ENCODE measurements around the gene MSL3. TPM values are rescaled to one million over a fixed set of nuclear protein-coding genes. Genes with fewer than 3 reads are reported as not detected.

Gene MSL3
- total and polyA plus RNA-seq, 2 of the 8 experiments (the other 6 are each of a cell fraction or from before 2014, with no cell fraction given) = 10.6 to 12.3 TPM

- no peak overlapping the region for H3K14ac ChIP-seq (ENCODE audit: insufficient read length)
- H3K27ac ChIP-seq (ENCODE audit: low read depth, low read length) = no peak overlapping the region
- no peak overlapping the region for H4K91ac ChIP-seq (replicated peaks; ENCODE audit: insufficient read length, low read length)
- no peak overlapping the region for H3K56ac ChIP-seq (replicated peaks; ENCODE audit: insufficient read length, low read depth, low read length)
- H4K20me1 ChIP-seq (replicated peaks in 1 of 2; ENCODE audit: control insufficient read depth in 1 of 2, insufficient read depth in 2 of 2, low read length in 2 of 2) = no peaks in the 10 kb centered on the region
- FAIRE-seq (no peak), DNase-seq (ENCODE audit: low read depth in 1 of 2, low spot score in 2 of 2) (no peak)
- H2BK5ac ChIP-seq (ENCODE audit: low read depth, low read length) = no peak overlapping the region
- H3K4me2 ChIP-seq (ENCODE audit: insufficient read depth in 1 of 2, low read depth in 2 of 2, low read length in 2 of 2) = no peak overlapping the region
- POLR2A ChIA-PET (ENCODE audit: partially characterized antibody) = no interaction called here
- no peaks in the 10 kb centered on the region for H3K79me1 ChIP-seq (ENCODE audit: low read depth, low read length)
- H3K18ac ChIP-seq (ENCODE audit: extremely low read depth, low read length) = no peak overlapping the region
- CTCF ChIA-PET (ENCODE audit: partially characterized antibody) = no interaction called here
- no peak overlapping the region for H4K8ac ChIP-seq (ENCODE audit: extremely low read depth, insufficient read depth, low read length)
- H3K27me3 ChIP-seq (replicated peaks in 1 of 4; ENCODE audit: control insufficient read depth in 3 of 4, extremely low read depth in 1 of 4, insufficient read depth in 3 of 4, low read length in 3 of 4) = 0 out of 7 replicates have a peak, but pooled peaks cover 0 to 2% (median 0%) of the 10 kb centered on the region in 4 experiments
- H3K9me3 ChIP-seq (ENCODE audit: insufficient read depth in 2 of 2, low read depth in 1 of 2, low read length in 1 of 2) = no peaks in the 10 kb centered on the region
- H2BK120ac ChIP-seq (replicated peaks; ENCODE audit: low read depth, low read length) = no peak overlapping the region
- H4K5ac ChIP-seq (ENCODE audit: insufficient read length, low read depth, low read length) = no peak overlapping the region
- no peaks in the 10 kb centered on the region for H3K79me2 ChIP-seq (ENCODE audit: control insufficient read depth in 1 of 2, insufficient read depth in 2 of 2, low read length in 2 of 2)
- H3K9ac ChIP-seq (replicated peaks in 1 of 4; ENCODE audit: extremely low read depth in 1 of 4, low read depth in 3 of 4, low read length in 3 of 4) = no peak overlapping the region
- H2AFZ ChIP-seq (ENCODE audit: low read length) = no peak overlapping the region
- TF ChIP-seq SP1 (IDR thresholded peaks at IDR 0.05; ENCODE audit: low read depth, low read length) (no peak), GTF2F1 (IDR thresholded peaks at IDR 0.05; ENCODE audit: borderline replicate concordance, low read depth, low read length) (no peak), SUZ12 (IDR thresholded peaks at IDR 0.05; ENCODE audit: low read length) (no peak), CREB1 (IDR thresholded peaks at IDR 0.05) (no peak), SIX5 (IDR thresholded peaks at IDR 0.05; ENCODE audit: low read depth, low read length) (no peak), ATF2 (IDR thresholded peaks at IDR 0.05; ENCODE audit: low read length) (no peak)
- no peak overlapping the region for H3K4ac ChIP-seq (replicated peaks; ENCODE audit: insufficient read length, low read depth, low read length)
- H3K4me1 ChIP-seq (replicated peaks in 1 of 4; ENCODE audit: control insufficient read depth in 3 of 4, insufficient read depth in 4 of 4, low read length in 3 of 4) = no peaks in the 10 kb centered on the region
- H3K23me2 ChIP-seq (ENCODE audit: low read depth, low read length) = no peaks in the 10 kb centered on the region
- no peak overlapping the region for H2BK15ac ChIP-seq (ENCODE audit: low read length)
- no peaks in the 10 kb centered on the region for H3K36me3 ChIP-seq (ENCODE audit: control insufficient read depth in 2 of 4, insufficient read depth in 4 of 4, low read length in 3 of 4)
- H2BK20ac ChIP-seq (ENCODE audit: low read length) = no peak overlapping the region
- H2BK12ac ChIP-seq (ENCODE audit: low read depth, low read length) = no peak overlapping the region
- no peak overlapping the region for H3K23ac ChIP-seq (ENCODE audit: insufficient read length)
- H2AK5ac ChIP-seq (ENCODE audit: low read depth, low read length) = no peak overlapping the region
- no peak overlapping the region for H3K4me3 ChIP-seq (ENCODE audit: extremely low read depth in 1 of 4, insufficient read depth in 2 of 4, low read depth in 3 of 4, low read length in 4 of 4)
Observed at GRCh38 chrX:11751261-11751660, 6.8 kb upstream of the MSL3 start.

Measured in H1 (cell line).